MCF 10A (cell line): ENCODE data around the gene COX6A2. TPM values are rescaled to one million over a fixed set of nuclear protein-coding genes. Genes with fewer than 3 reads are reported as not detected.

Source experiments
- BruUV-seq: library from RNA; stranded (reverse); fragments of 400-500 nt; replicated peaks from 2 replicates; lab custom pipeline; 2021; lab: Mats Ljungman, UMichigan
- CTCF ChIA-PET: fragments of 300-600 bp; sonication (Branson Sonifier 250); formaldehyde crosslinking; extraction: SDS; loops from one replicate; lab custom pipeline; 2021; ENCODE audit warnings: antibody characterized with exemption, inconsistent platforms; lab: Yijun Ruan, JAX
- POLR2A ChIA-PET: fragments of 300-600, 350-650 bp; sonication (Branson Sonifier 250); formaldehyde crosslinking; extraction: SDS; loops from one replicate; lab custom pipeline; 2020; ENCODE audit warnings: antibody characterized with exemption, inconsistent platforms; lab: Yijun Ruan, JAX
- DNase-seq: peaks from one replicate; pipeline ENCODE4 v3.0.0-alpha.2; 2018; ENCODE audit not compliant: unreplicated experiment
- H3K27ac Mint-ChIP-seq: one replicate; pipeline ENCODE4 v1.8.0; 2022; ENCODE audit warnings: mild to moderate bottlenecking, low read depth, mixed read lengths; ENCODE audit not compliant: unreplicated experiment
- H3K27me3 Mint-ChIP-seq: one replicate; pipeline ENCODE4 v1.8.0; 2022; ENCODE audit warnings: mixed read lengths; ENCODE audit not compliant: insufficient read depth, unreplicated experiment
- H3K36me3 Mint-ChIP-seq: one replicate; pipeline ENCODE4 v1.8.0; 2022; ENCODE audit warnings: mild to moderate bottlenecking, moderate library complexity, mixed read lengths; ENCODE audit not compliant: insufficient read depth, unreplicated experiment
- H3K4me1 Mint-ChIP-seq: one replicate; pipeline ENCODE4 v1.8.0; 2022; ENCODE audit warnings: mixed read lengths; ENCODE audit not compliant: insufficient read depth, unreplicated experiment
- H3K4me3 Mint-ChIP-seq: one replicate; pipeline ENCODE4 v1.8.0; 2022; ENCODE audit warnings: mild to moderate bottlenecking, moderate library complexity, mixed read lengths; ENCODE audit not compliant: unreplicated experiment
- H3K9me3 Mint-ChIP-seq: one replicate; pipeline ENCODE4 v1.8.0; 2022; ENCODE audit warnings: mixed read lengths; ENCODE audit not compliant: unreplicated experiment
- intact Hi-C: fragments of 100-400 bp; cut with micrococcal nuclease; formaldehyde crosslinking; loops from 2 replicates; pipeline ENCODE4 v1.14.1; 2022
- total RNA-seq: library from RNA; stranded (reverse); gene quantifications from 2 replicates; pipeline ENCODE4 v1.2.3, GENCODE V29; 2022
- TF ChIP-seq, protein P1 (sequence below): fragments of 200-600 bp; IDR thresholded peaks from one replicate; pipeline ENCODE4 v1.8.0; 2022; ENCODE audit warnings: antibody characterized with exemption, mild to moderate bottlenecking; ENCODE audit not compliant: unreplicated experiment

The COX6A2 gene
- total RNA-seq, 1 experiment from 2014 or later = not detected

- no peaks in the 10 kb centered on the region for H3K9me3 Mint-ChIP-seq
- peak overlapping the region; percentile 62 for H3K27ac Mint-ChIP-seq
- peak overlapping the region; percentile 9 for H3K4me3 Mint-ChIP-seq
- TF ChIP-seq, protein P1, sequence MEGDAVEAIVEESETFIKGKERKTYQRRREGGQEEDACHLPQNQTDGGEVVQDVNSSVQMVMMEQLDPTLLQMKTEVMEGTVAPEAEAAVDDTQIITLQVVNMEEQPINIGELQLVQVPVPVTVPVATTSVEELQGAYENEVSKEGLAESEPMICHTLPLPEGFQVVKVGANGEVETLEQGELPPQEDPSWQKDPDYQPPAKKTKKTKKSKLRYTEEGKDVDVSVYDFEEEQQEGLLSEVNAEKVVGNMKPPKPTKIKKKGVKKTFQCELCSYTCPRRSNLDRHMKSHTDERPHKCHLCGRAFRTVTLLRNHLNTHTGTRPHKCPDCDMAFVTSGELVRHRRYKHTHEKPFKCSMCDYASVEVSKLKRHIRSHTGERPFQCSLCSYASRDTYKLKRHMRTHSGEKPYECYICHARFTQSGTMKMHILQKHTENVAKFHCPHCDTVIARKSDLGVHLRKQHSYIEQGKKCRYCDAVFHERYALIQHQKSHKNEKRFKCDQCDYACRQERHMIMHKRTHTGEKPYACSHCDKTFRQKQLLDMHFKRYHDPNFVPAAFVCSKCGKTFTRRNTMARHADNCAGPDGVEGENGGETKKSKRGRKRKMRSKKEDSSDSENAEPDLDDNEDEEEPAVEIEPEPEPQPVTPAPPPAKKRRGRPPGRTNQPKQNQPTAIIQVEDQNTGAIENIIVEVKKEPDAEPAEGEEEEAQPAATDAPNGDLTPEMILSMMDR = no peak
- intact Hi-C loops = loop anchor here (2.0 kb wide), 1 partner anchor 57 kb away; the partner anchor contains the start of gene ZNF843
- BruUV-seq = no TSS peak
- DNase-seq = peak; percentile 44
- CTCF ChIA-PET = interaction anchor here (0.6 to 1.6 kb wide), 10 partner anchors 18 to 433 kb away, joined by 3 to 10 read pairs (median 4); partner anchors contain the start of genes ZNF646, ZNF668 and ZNF843
- no peaks in the 10 kb centered on the region for H3K27me3 Mint-ChIP-seq
- peaks cover 15% of the 10 kb centered on the region for H3K4me1 Mint-ChIP-seq
- POLR2A ChIA-PET = interaction anchor here (0.9 to 2.3 kb wide), 6 partner anchors 73 to 488 kb away, joined by 3 to 12 read pairs (median 4); partner anchors contain the start of genes ARMC5, FUS, KAT8 and ZNF267
- H3K36me3 Mint-ChIP-seq = no peaks in the 10 kb centered on the region
Observed at GRCh38 chr16:31385680-31386079, 42.5 kb downstream of the COX6A2 start.

- Mint-ChIP-seq H3K9me3 (no peaks in the 10 kb centered on the region), H3K36me3 (no peaks in the 10 kb centered on the region), H3K27me3 (no peaks in the 10 kb centered on the region), H3K4me1 (peaks cover 15% of the 10 kb centered on the region), H3K27ac (no peak overlapping the region), H3K4me3 (no peak overlapping the region)
- ChIA-PET POLR2A (interaction anchor here (0.7 kb wide), 1 partner anchor 192 kb away, joined by 3 read pairs; no protein-coding TSS in a partner anchor), CTCF (interaction anchor here (0.5 to 1.9 kb wide), 25 partner anchors 11 to 478 kb away, joined by 3 to 10 read pairs (median 4); partner anchors contain the start of genes FUS, ITGAD and ZNF843)
- intact Hi-C loops = loop anchor here (5.0 kb wide), 1 partner anchor 80 kb away; no protein-coding TSS in a partner anchor
- no TSS peak for BruUV-seq
- TF ChIP-seq, protein P1 = peak; percentile 65
- peak; percentile 60 for DNase-seq
Observed at GRCh38 chr16:31382485-31383161, 45.5 kb downstream of the COX6A2 start.

DNA sequence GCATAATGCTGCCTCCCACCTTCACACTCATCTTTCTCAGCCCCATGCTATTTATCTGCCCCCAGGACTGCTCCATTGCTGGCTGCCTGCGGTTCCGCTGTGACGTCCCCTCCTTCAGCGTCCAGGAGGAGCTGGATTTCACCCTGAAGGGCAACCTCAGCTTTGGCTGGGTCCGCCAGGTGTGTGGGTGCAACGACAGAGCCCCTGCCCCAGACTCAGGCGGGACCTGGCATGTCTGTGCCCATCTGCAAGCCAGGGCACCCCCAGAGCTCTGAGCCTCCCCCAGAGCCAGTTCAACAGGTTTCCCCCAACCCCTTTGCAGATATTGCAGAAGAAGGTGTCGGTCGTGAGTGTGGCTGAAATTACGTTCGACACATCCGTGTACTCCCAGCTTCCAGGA lies 48.0 kb downstream of the COX6A2 start:
- ChIA-PET POLR2A (interaction anchor here (0.7 kb wide), 1 partner anchor 22 kb away, joined by 3 read pairs; no protein-coding TSS in a partner anchor), CTCF (interaction anchor here (0.7 kb wide), 1 partner anchor 71 kb away, joined by 3 read pairs; no protein-coding TSS in a partner anchor)
- no peaks in the 10 kb centered on the region for H3K36me3 Mint-ChIP-seq
- no peak for DNase-seq
- TF ChIP-seq, protein P1 = no peak
- H3K4me1 Mint-ChIP-seq = no peaks in the 10 kb centered on the region
- no peaks in the 10 kb centered on the region for H3K9me3 Mint-ChIP-seq
- H3K27me3 Mint-ChIP-seq = no peaks in the 10 kb centered on the region
- H3K4me3 Mint-ChIP-seq = no peak overlapping the region
- H3K27ac Mint-ChIP-seq = no peak overlapping the region
- no TSS peak for BruUV-seq
- intact Hi-C loops = loop anchor here (5.0 kb wide), 1 partner anchor 78 kb away; no protein-coding TSS in a partner anchor

Other genes with a start within 250 kb of the COX6A2 start
- gene FUS, start 248.2 kb downstream of the COX6A2 start, total RNA-seq = 451 and 481 TPM in 2 replicates
- 0.47 and 0.76 TPM in 2 replicates for gene PYCARD, start 225.6 kb downstream of the COX6A2 start, total RNA-seq
- gene TRIM72, start 214.2 kb downstream of the COX6A2 start, total RNA-seq = not detected in 2 replicates
- gene PYDC1, start 211.2 kb downstream of the COX6A2 start, total RNA-seq = not detected in 2 replicates
- 0.76 TPM in 1 of 2 replicates, not detected in the other for gene ITGAM, start 168.4 kb downstream of the COX6A2 start, total RNA-seq
- 0.14 and 1.2 TPM in 2 replicates for gene ITGAX, start 73.2 kb downstream of the COX6A2 start, total RNA-seq
- gene ITGAD, start 35.0 kb downstream of the COX6A2 start, total RNA-seq = not detected in 2 replicates
- 0.19 and 0.29 TPM in 2 replicates for gene ZNF843, start 14.4 kb upstream of the COX6A2 start, total RNA-seq
- 8.1 and 10.1 TPM in 2 replicates for gene ARMC5, start 31.1 kb upstream of the COX6A2 start, total RNA-seq
- 14.2 and 14.7 TPM in 2 replicates for gene TGFB1I1, start 43.8 kb upstream of the COX6A2 start, total RNA-seq
- not detected in 2 replicates for gene SLC5A2, start 54.8 kb upstream of the COX6A2 start, total RNA-seq
- 72.0 and 88.8 TPM in 2 replicates for gene RUSF1, start 80.0 kb upstream of the COX6A2 start, total RNA-seq
- not detected in 2 replicates for gene AHSP, start 99.5 kb upstream of the COX6A2 start, total RNA-seq